HuH-7.5 (cell line): ENCODE results near the gene RGS6.

Experiments used
- DNase-seq: peaks from one replicate; pipeline ENCODE4 v3.0.0; 2011; ENCODE audit warnings: low spot score

The RGS6 gene

GRCh38 chr14:72610096-72610830, 678.0 kb downstream of the RGS6 start:
- DNase-seq = no peak

DNA sequence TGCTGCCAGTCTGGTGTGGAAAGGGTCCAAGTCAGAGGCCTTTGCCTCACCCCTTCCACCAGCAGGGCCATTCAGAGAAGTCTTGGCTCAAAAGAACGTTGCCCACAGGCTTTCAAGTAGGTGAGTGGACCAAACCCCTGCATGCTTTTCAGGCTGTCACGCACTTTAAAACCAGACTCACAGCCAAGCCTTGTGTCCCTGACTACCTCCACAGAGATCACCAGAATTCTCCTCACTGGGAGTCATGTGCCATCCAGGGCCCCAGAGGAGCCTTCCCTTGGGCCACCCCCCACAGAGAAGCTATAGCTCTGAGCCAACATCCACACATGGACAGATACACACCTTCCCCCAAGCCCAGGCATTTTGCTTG, 678.6 kb downstream of the RGS6 start:
- no peak for DNase-seq

DNA sequence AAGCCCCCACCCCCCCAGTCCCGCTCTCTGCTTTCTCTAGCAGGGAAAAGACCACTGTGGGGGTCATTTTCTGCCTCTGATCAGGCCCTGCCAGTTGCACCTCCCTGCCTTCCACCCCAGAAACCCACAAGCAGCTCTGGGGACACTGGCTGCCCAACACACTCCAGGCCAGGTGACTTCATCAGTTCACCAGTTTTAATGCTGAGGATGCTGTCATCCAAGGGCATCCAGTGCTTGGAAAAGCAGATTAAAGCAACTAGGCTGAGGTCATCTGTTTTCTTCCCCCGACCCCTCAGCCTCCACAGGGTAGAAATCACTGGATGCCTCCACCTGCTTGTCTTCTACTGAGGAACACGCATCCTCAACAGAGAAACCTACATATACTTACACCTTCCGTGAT, 679.3 kb downstream of the RGS6 start:
- no peak for DNase-seq

DNA sequence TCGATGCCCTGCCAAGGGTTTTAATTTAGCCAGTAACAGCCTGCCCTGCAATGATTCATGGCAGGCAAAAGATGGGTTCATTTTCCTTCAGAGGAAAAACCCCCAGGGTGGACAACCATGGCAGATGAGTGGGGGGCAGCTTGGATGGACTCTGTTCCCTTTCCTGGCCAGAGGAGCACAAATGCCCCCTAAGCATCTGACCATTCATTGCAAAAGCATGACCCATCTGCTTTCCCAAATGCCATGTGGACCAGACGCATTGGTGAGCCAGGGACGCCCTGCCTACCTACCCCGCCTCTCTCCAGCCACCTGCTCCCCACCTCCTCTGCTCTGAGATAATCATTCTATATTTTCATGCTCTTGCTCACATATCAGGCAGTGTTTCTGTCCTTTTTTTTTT, 679.8 kb downstream of the RGS6 start:
- DNase-seq = no peak

DNA sequence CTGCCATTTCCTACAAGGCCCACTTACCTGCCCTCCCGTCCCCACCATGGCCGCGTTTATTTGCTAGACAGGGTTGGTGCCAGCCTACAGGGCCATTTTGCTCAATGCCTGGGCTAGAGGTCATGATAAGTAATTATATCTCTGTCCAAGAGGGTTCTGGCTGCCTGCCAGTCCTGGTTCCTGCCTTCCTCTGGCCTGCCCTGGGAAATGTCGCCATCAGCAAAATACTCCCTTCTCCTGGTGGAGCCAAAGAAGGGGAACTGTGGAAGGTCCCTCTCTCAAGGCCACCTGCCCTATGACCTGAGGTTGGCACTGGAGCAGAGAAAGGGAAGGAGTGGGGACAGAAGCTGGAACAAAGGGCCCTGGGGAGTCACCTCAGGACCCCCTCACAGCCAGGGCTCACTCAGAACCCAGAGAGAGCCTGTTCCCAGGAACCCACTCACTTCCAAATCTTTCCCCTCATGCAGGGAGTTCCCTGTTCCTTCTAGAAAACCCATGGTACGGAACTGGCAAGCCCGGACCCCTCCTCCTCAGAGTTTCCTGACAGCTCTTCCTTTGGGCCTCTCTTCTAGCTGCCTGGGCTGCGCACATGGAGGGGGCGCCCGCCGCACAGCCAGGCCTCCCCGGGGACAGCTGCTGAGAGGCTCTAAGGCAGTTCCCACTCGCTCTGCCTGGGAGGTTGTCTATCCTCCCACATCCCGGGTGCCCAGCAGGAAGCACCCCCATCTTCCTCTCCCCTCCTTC, 681.2 kb downstream of the RGS6 start:
- no peak for DNase-seq

DNA sequence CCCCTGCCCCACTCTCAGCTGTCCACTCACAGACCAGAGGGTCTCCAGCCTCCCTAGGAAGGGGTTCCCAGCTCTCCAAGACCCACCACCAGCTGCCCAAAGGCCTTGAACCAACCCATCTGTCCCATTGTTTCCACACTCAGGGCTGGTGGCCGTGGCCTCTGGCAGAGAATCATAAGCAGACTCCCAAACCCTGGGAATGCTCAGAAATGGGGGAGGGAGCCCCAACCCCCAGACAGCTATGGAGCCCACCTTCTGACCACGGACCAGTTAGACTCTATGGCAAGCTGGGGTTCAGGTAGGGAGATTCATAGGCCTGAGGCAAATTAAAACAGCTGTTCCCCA, 681.7 kb downstream of the RGS6 start:
- DNase-seq = no peak

- no peak for DNase-seq
Observed at GRCh38 chr14:72614365-72614764, 682.1 kb downstream of the RGS6 start.

DNA sequence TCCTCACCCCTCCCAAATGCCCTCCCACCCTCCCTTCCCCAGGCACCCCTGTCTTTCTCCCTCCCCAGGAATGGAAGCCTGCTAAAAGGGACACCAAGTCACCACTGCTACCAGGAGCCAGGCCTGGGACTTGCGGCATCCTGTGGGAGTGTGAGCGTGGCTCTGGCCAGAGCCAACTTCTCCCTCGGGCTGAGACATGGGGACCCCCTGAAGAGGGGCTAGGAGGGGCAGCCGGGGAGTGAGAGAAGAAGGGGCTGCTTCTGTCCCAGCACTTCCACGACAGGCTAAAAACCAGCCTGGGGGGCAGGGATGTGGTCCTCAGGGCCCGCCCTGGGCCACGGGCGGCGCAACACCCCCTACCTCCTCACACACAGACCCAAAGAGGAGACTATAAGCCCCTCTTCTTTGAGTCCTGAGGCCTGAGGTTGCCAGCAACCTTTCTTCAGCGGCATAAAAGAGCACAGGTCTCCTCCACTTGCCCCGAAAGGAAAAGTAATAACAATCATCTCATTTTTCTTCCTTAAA, 682.7 kb downstream of the RGS6 start:
- no peak for DNase-seq

DNA sequence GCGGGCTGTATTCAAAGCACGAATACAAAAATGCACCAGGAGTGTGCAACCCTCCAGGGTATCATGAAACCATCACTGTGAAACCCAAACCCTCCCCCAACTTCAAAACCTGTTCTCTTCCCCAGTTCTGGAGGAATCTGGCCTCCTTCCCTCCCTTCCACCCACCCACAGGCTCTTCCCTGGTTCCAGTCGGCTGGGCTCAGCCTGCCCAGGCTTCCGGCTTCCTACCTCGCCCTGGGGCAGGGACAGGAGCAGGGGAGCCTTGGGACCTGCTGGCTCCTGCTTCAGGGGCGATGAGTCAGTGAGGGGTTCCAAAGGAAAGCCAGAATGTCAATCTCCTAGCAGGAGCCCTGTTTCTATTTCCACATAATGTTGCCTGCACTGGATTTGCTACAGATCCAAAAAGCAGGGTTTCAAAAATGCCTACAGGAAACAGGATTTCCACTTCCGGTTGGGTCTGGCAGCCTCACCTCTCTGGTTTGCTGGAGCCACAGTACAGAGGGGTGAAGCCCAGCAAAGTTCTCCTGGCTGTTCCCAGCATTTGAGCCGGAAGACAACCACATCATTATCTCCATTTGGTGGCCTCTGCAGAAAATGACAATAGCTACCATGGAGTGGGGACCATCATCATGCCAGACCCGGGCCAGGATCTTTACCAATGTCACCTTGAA, 683.4 kb downstream of the RGS6 start:
- no peak for DNase-seq
